Endothelial cell of umbilical vein (primary cell): Measurements from ENCODE around the gene CAMK2N2. TPM values are rescaled to one million over a fixed set of nuclear protein-coding genes. Genes with fewer than 3 reads are reported as not detected.

Experiments used
- BruUV-seq: library from RNA; stranded (reverse); fragments of 400-500 nt; replicated peaks from 2 replicates; lab custom pipeline; 2021; lab: Mats Ljungman, UMichigan
- CTCF ChIA-PET: fragments of 300-600, 350-600 bp; sonication (Branson Sonifier 250); formaldehyde crosslinking; loops from one replicate; lab custom pipeline; 2021; ENCODE audit warnings: antibody characterized with exemption, inconsistent platforms; lab: Charles Lee
- POLR2A ChIA-PET: fragments of 300-600, 350-600 bp; sonication (Branson Sonifier 250); formaldehyde crosslinking; loops from one replicate; lab custom pipeline; 2021; ENCODE audit warnings: antibody characterized with exemption, inconsistent platforms; lab: Charles Lee
- DNase-seq: peaks from one replicate; pipeline ENCODE4 v3.0.0-alpha.2; 2011; ENCODE audit warnings: low read depth, low spot score
- FAIRE-seq: peaks from 2 replicates; lab custom pipeline; 2011; peaks lifted over from hg19 to GRCh38; lab: Jason Lieb, UNC
- H2AFZ ChIP-seq: 2 replicates; pipeline ENCODE4 v1.6.0; 2012; ENCODE audit warnings: low read depth, low read length, control low read depth, inconsistent platforms
- H3K27ac ChIP-seq: 2 replicates; pipeline ENCODE4 v1.5.1; 2011; ENCODE audit warnings: low read depth, mild to moderate bottlenecking, control low read depth, low read length, moderate library complexity; ENCODE audit not compliant: insufficient read depth
- H3K27me3 ChIP-seq, 2 experiments: 2 replicates each; pipeline versions ENCODE4 v1.6.0 to v1.6.1; 2011; ENCODE audit warnings: low read length in 2 of 2, mixed read lengths in 1 of 2; ENCODE audit not compliant: control insufficient read depth in 2 of 2, insufficient read depth in 2 of 2
- H3K36me3 ChIP-seq, 2 experiments: 2 replicates in 1 of 2; 3 replicates in 1 of 2; pipeline ENCODE4 v1.5.1; 2011; ENCODE audit warnings: low read length in 2 of 2, mild to moderate bottlenecking in 1 of 2, moderate library complexity in 1 of 2; ENCODE audit not compliant: control insufficient read depth in 2 of 2, insufficient read depth in 2 of 2; ENCODE audit errors: extremely low read depth in 1 of 2
- H3K4me1 ChIP-seq: 3 replicates; pipeline ENCODE4 v1.5.1; 2011; ENCODE audit warnings: mild to moderate bottlenecking, low read length; ENCODE audit not compliant: control insufficient read depth, insufficient read depth; ENCODE audit errors: extremely low read depth
- H3K4me2 ChIP-seq: 2 replicates; pipeline ENCODE4 v1.6.1; 2011; ENCODE audit warnings: low read length, control low read depth, mixed read lengths; ENCODE audit not compliant: insufficient read depth
- H3K4me3 ChIP-seq, 3 experiments: fragments of 200-600 bp in 1 of 3; sonication (generic), shearing (Covaris generic) in 1 of 3; replicated peaks in 1 of 3; 2 replicates each; pipeline ENCODE4 v1.5.1; 2011 to 2016; ENCODE audit warnings: control low read depth in 3 of 3, low read length in 3 of 3, mild to moderate bottlenecking in 2 of 3, inconsistent platforms in 1 of 3, low read depth in 1 of 3, moderate library complexity in 1 of 3; ENCODE audit not compliant: insufficient read depth in 1 of 3
- H3K79me2 ChIP-seq: 2 replicates; pipeline ENCODE4 v1.6.0; 2012; ENCODE audit warnings: low read length, inconsistent platforms; ENCODE audit not compliant: control insufficient read depth, insufficient read depth
- H3K9ac ChIP-seq: replicated peaks from 2 replicates; pipeline ENCODE3; 2011; ENCODE audit warnings: low read length, control low read depth; ENCODE audit not compliant: insufficient read depth; ENCODE audit errors: extremely low read depth
- H3K9me1 ChIP-seq: replicated peaks from 3 replicates; pipeline ENCODE4 v1.6.0; 2011; ENCODE audit warnings: mild to moderate bottlenecking, low read length; ENCODE audit not compliant: control insufficient read depth, insufficient read depth; ENCODE audit errors: extremely low read depth
- H3K9me3 ChIP-seq: replicated peaks from 2 replicates; pipeline ENCODE4 v1.5.1; 2012; ENCODE audit warnings: low read length, inconsistent platforms; ENCODE audit not compliant: control insufficient read depth, insufficient read depth
- H4K20me1 ChIP-seq: replicated peaks from 2 replicates; pipeline ENCODE3; 2011; ENCODE audit warnings: mild to moderate bottlenecking, low read length; ENCODE audit not compliant: control insufficient read depth, insufficient read depth; ENCODE audit errors: extremely low read depth
- CTCF ChIP-seq, 2 donors: IDR thresholded peaks; 1 replicate in 1 of 2; 2 replicates in 1 of 2; pipeline ENCODE4 v1.5.1; 2011; ENCODE audit warnings: low read length in 2 of 2, mild to moderate bottlenecking in 2 of 2, moderate library complexity in 2 of 2, control low read depth in 1 of 2, inconsistent platforms in 1 of 2, low read depth in 1 of 2; ENCODE audit not compliant: insufficient read depth in 1 of 2; ENCODE audit errors: extremely low read depth in 1 of 2
- EZH2 ChIP-seq: IDR thresholded peaks from 2 replicates; pipeline ENCODE4 v1.6.1; 2012; ENCODE audit warnings: borderline replicate concordance, low read depth, mild to moderate bottlenecking, moderate library complexity, low read length, inconsistent platforms; ENCODE audit not compliant: severe bottlenecking
- FOS ChIP-seq: IDR thresholded peaks from 2 replicates; pipeline ENCODE4 v1.6.1; 2011; ENCODE audit warnings: mild to moderate bottlenecking, low read length, moderate library complexity, borderline replicate concordance; ENCODE audit not compliant: insufficient read depth
- GATA2 ChIP-seq: IDR thresholded peaks from 2 replicates; pipeline ENCODE4 v1.7.0; 2011; ENCODE audit warnings: low read depth, mild to moderate bottlenecking, moderate library complexity, mixed read lengths, low read length; ENCODE audit not compliant: insufficient read length, insufficient read depth
- JUN ChIP-seq: IDR thresholded peaks from 2 replicates; pipeline ENCODE4 v1.6.1; 2011; ENCODE audit warnings: borderline replicate concordance, low read depth; ENCODE audit not compliant: insufficient read length, insufficient read depth
- MAX ChIP-seq: IDR thresholded peaks from 2 replicates; pipeline ENCODE4 v1.6.1; 2011; ENCODE audit not compliant: insufficient read depth, insufficient read length
- MYC ChIP-seq: IDR thresholded peaks from one replicate; pipeline ENCODE4 v1.6.1; 2011; ENCODE audit warnings: mild to moderate bottlenecking, low read depth, low read length
- POLR2A ChIP-seq: IDR thresholded peaks from 2 replicates; pipeline ENCODE4 v1.6.1; 2012; ENCODE audit warnings: low read depth, mild to moderate bottlenecking, control low read depth, low read length
- POLR2AphosphoS5 ChIP-seq: IDR thresholded peaks from 2 replicates; pipeline ENCODE4 v1.6.1; 2012; ENCODE audit warnings: low read depth, mild to moderate bottlenecking, control low read depth, low read length, moderate library complexity; ENCODE audit not compliant: insufficient read depth
- dilution Hi-C: fragments of 300-500 bp; cut with MboI; formaldehyde crosslinking; loops from one replicate; pipeline ENCODE4 v1.15.0; 2019; ENCODE audit warnings: low sequenced_read_pairs; ENCODE audit not compliant: extremely low pct_ligation_motif_present
- intact Hi-C: fragments of 100-400 bp; cut with micrococcal nuclease; formaldehyde crosslinking; loops from one replicate; pipeline ENCODE4 v1.10.0; 2022
- polyA plus RNA-seq, 4 experiments: library from polyadenylated mRNA; depleted of rRNA in 3 of 4; stranded (reverse) in 3 of 4; unstranded in 1 of 4; fragments of >200 nt; gene quantifications; 2 replicates each; pipeline versions ENCODE4 v1.2.1 to v1.2.3, GENCODE V29; 2011 to 2012; ENCODE audit warnings: missing spikeins in 1 of 4
- total RNA-seq: library from RNA; stranded (reverse); gene quantifications from 2 replicates; pipeline ENCODE4 v1.2.3, GENCODE V29; 2021

Gene CAMK2N2
- total and polyA plus RNA-seq, 2 donors (not counting 3 experiments of a cell fraction or from before 2014, with no cell fraction given), result 0.11 TPM; not detected in 1

GRCh38 chr3:184241447-184242296, 19.7 kb downstream of the CAMK2N2 start:
- no peak overlapping the region for H3K9ac ChIP-seq
- POLR2A ChIA-PET, result no interaction called here
- no peak overlapping the region for H2AFZ ChIP-seq
- peak; percentile 48 for DNase-seq
- H3K4me3 ChIP-seq, result no peak overlapping the region
- FAIRE-seq, result no peak
- CTCF ChIA-PET, result interaction anchor here (0.6 to 8.1 kb wide), 16 partner anchors 9 to 349 kb away, joined by 3 to 98 read pairs (median 5); partner anchors contain the start of genes ABCF3, AP2M1, CAMK2N2 and EIF2B5
- BruUV-seq, result no TSS peak
- no peak overlapping the region for H3K4me2 ChIP-seq
- no peaks in the 10 kb centered on the region for H3K79me2 ChIP-seq
- TF ChIP-seq FOS (no peak), POLR2A (no peak), JUN (no peak), MAX (no peak), MYC (no peak), POLR2AphosphoS5 (no peak), EZH2 (peak; percentile 34), GATA2 (no peak), CTCF (IDR thresholded peaks at IDR 0.05; ENCODE audit: extremely low read depth in 1 of 2, insufficient read depth in 1 of 2, low read depth in 1 of 2, low read length in 2 of 2) (peak; percentile 50 to 83)
- no peaks in the 10 kb centered on the region for H3K27me3 ChIP-seq
- dilution Hi-C loops, result no loop called here
- H3K4me1 ChIP-seq, result no peaks in the 10 kb centered on the region
- peaks cover 0 to 21% of the 10 kb centered on the region in 2 experiments for H3K36me3 ChIP-seq
- no peak overlapping the region for H3K27ac ChIP-seq
- no peaks in the 10 kb centered on the region for H3K9me1 ChIP-seq
- intact Hi-C loops, result loop anchor here (5.0 kb wide), 1 partner anchor 224 kb away; the partner anchor contains the start of gene ABCC5
- no peaks in the 10 kb centered on the region for H4K20me1 ChIP-seq
- no peaks in the 10 kb centered on the region for H3K9me3 ChIP-seq
